Aortic smooth muscle cell (primary cell): ENCODE measurements around the gene G3BP2. TPM values are rescaled to one million over a fixed set of nuclear protein-coding genes. Genes with fewer than 3 reads are reported as not detected.

Experiments
- total RNA-seq: library from RNA; depleted of rRNA; stranded (reverse); fragments of >200 nt; gene quantifications from 2 replicates; pipeline ENCODE4 v1.2.3, GENCODE V29; 2014

Gene G3BP2
- 123 and 130 TPM in 2 replicates for total RNA-seq

DNA sequence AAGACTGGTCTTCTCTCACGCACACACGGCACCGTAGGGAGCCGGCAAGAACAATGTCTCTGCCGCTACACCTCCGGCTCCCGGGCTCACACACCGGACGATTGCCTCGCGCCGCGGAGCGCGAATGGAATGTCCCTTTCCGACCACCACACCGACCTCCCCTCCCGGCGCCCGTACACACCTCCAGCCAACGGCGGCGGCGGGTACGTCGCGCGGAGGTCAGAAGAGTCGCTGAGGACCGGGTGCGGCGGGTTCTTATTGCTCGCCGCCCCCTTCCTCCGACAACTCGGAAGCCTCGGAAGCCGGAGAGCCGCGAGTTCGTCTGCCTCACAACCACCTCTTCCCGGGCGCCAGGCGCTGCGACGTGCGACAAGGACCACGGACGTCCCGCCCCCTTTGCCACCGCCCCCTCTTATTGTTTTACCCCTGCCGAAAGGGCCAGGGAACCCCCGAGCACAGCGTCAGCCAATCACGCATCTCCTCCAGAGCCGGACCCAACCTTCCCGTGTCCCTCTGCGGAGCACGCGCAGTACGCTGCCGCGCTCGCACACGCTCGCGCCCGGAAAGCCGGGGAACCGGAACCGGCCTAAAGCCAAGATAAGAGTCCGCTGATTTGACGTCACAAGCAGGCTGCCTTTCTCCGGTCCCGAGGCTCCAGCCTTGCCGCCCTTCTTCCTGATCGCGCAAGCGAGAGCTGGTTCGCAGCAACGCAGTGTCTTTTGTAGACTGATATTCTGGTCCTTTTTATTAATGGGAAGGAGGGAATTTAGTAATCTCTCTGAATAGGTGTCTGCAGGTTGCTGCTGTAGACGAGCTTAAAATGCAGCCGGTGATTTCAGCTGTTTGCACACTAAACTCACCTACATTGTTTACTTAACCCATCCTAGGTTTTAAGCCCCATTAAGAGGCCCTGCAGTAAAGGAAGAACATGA is at the start of gene G3BP2:
G3BP2 (minus strand) TSS at position 385 of the 932 bp plus-strand sequence. CDS start 11,386 bp downstream, outside the sequence.

DNA sequence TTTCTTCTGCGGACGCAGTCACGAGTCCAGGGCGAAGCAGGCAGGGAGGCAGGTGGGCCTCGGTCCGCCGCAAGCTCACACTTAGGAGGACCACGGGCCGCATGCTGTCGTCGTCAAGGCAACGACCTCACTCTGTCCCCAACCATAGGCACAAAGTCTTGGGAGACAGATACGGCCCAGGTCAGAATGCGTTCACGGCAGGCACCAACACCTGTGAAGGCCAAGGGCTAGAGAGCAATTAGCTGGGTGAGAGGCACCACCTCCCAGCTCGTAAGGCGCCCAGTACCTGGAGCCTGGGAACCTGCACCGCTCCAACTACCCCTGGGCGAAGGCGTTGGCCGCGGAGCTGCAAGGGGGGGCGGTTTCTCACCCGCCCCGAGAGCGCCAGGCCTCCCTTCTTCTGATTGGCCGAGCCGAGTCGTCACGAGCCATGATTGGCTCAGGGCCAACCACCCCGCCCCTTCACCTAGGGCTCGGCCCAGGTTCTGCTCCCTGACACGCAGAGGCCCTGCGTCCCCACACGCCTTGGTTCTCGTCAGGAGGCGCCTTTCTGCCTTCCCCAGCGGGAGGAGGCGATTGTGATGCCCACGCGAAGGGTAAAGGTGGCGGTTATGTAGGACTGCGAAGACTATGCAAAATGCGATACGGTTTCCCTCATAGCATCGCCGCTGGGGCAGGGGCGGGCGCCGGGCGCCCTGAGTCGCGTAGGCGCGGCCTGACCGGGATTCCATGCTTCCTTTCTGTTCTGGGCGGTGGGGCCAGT is 42.9 kb downstream of the G3BP2 start, which contains the start of gene CDKL2:
CDKL2 (minus strand) TSS at position 355 of the 763 bp plus-strand sequence. CDS start 4,540 bp downstream, outside the sequence.

Other genes with a start within 250 kb of the G3BP2 start
- gene RCHY1, start 159.0 kb downstream of the G3BP2 start, total RNA-seq, result 32.6 and 33.2 TPM in 2 replicates
- gene THAP6, start 158.9 kb downstream of the G3BP2 start, total RNA-seq, result 12.4 and 16.3 TPM in 2 replicates
- not detected in 2 replicates for gene ODAPH, start 117.3 kb downstream of the G3BP2 start, total RNA-seq
- gene CDKL2, start 42.9 kb downstream of the G3BP2 start, total RNA-seq, result 0.26 and 0.44 TPM in 2 replicates
- 104 and 114 TPM in 2 replicates for gene USO1, start 51.2 kb upstream of the G3BP2 start, total RNA-seq
- gene PPEF2, start 229.0 kb upstream of the G3BP2 start, total RNA-seq, result not detected in 2 replicates